SIG-M5 (cell line): ENCODE data around the gene EEF2.
"Not testable (repeated sequence)": the region's sequence is repeated elsewhere in the genome, so short reads cannot be mapped to it uniquely, and the experiment has no call there.

Experiments used
- DNase-seq: peaks from one replicate; lab custom pipeline; 2025; lab: John Stamatoyannopoulos, UW

Gene EEF2

DNA sequence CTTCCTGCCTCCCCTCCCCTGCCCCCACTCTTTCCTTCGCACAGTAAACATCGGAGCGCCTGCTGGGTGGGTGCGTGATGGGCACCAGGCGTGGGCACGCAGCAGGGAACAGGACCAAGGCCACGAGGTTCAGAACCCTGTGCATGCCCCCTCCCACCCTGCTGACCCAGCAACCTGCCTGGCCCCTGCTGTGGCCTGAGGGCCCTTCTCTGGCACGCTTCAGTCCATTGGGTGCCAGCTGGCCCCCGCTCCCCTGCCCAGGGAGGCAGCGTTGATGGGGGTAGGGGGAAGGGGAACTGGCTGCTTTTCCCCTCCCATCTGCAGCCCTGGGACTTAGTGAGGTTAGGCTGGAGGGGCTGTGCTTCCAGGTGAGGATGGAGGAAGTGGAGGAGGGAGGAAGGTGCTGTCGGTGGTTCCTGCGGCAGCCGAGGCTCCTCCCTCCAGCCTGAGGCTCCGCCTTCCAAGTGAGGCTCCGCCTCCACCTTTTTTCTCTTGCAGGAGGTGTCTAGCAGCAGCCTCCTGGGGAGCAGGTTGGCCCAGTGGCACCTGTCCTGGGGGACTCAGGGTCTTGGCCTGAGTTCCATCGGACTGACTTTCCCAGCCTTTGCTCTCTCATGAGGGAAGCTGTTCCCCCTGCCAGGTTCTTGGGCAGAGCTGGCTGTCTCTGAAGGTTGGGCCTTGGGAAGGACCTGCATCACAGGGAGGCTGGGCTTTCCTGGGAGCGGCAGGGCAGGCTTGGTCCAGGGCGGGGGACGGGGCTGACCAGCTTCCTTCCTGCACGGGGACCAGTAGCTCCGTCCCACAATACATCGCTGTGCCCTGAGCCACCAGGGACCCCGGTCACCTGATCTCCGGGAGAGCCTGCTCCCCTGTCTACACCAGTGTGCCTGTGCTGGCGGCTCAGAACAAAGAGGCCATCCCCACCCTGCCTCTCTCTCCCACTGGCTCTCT is 29.6 kb upstream of the EEF2 start:
- DNase-seq: no peak

DNA sequence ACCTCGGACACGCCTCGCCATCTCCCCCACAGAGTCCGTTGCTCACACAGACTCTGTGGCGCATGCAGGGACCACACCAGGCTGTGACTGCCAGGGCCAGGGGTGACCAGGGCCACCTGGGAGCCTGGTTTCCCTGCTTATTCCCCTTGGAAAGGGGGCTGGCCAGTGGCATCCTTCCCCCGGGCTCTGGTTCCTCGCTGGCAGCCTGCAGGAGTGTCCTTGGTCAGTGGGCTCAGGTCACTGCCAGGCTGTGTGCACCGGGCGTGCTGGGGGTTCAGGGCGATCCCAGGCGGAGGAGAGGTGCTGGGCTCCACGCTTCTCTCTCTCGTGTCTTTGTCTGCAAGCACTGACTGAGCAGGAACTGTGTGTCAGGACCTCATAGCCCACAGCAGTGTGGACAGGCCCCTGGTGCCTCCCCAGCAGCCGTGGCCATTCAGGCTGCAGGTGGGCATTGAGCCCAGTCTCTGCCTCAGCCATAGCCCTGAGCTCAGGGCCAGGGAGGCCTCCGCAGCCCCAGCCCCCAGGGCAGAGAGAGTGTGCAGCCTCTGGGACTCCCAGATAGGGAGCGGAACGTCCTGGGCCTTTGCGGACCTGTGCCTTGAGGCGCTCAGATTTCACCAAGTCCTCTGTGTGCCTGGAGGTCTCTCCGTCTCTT is 28.8 kb upstream of the EEF2 start:
- DNase-seq: no peak

DNA sequence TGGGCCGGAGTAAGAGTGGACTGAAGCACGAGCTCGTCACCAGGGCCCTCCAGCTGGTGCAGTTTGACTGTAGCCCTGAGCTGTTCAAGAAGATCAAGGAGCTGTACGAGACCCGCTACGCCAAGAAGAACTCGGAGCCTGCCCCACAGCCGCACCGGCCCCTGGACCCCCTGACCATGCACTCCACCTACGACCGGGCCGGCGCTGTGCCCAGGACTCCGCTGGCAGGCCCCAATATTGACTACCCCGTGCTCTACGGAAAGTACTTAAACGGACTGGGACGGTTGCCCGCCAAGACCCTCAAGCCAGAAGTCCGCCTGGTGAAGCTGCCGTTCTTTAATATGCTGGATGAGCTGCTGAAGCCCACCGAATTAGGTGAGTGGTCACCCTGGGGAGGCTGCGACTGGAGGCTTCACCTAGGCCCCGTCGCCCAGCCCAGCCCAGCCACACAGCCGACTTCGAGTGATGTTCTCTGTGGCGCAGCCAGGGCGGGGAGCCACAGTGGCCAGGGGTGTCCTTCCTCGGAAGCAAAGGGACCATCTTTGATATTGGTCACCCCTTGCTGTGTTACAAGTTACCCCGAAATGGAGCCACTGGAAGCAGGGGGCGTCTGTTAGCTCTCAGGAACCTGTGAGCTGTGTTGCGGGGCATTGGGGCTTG is 27.8 kb upstream of the EEF2 start:
- no peak for DNase-seq

DNA sequence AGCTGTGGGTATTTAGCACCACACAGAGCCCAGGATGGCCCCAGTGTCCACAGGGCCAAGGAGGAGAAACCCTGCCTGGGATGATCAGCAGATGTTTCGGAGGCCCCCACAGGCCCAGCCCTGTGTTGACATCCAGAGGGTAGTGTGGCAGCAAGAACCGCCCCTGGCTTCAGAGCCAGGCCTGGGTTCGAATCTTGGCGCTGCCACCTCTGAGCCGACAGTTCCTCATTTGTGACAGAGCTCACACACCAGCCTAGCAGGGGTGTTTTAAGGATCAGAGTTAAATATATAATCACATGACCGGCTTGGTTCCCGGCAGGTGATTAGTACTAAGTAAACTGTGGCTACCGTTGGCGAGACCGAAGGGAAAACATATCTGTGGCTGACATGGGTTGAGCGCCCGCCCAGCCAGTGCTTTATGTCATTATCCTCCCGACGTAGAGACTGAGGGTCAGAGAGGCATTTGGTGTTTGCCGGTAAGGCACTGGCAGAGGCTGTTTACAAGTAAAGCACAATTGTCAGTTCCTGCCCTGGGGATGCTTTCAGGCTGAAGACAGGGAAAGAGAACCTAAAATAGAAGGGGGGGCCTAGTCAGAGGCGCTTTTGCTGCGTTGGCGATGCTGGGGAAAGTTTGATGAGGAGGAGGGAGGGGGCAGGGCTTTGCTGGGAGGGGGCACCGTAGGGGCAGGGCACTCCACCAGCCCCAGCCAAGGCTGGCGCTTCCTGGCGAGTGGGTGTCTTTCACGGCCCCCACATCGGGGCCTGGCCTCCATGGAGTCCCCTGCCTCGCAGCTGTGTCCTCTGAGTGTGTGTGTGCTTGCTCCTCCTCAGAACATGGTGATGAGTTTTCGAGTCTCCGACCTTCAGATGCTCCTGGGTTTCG is 27.1 kb upstream of the EEF2 start:
- DNase-seq: no peak

DNA sequence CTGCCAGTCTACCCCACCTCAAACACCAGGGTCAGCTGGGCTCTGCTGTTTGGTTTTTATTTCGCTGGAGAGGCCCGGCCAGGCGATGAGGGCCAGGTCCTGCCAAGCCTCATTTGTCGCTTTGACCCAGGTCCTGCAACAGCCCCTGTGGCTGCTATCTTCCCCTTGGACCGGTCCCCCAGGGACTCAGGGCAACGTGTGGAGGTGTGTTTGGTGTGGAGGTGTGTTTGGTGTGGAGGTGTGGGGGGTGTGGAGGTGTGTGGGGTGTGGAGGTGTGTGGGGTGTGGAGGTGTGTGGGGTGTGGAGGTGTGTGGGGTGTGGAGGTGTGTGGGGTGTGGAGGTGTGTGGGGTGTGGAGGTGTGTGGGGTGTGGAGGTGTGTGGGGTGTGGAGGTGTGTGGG is 26.2 kb upstream of the EEF2 start:
- DNase-seq: not testable (repeated sequence)

DNA sequence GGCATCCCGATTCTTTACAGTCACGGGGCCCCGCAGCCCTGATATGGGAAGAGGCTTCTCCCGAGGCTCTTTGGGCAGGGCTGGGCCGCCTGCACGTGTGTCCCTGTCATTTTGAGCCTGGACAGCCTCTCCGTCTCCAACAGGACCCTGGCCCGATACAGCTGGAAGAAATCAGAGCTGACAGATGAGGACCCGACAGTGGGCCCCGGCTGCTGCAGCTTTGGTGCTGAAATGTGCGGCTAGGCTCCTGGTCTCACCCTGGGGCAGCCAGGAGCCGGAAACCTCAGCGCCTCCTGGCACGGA is 25.5 kb upstream of the EEF2 start:
- no peak for DNase-seq

DNA sequence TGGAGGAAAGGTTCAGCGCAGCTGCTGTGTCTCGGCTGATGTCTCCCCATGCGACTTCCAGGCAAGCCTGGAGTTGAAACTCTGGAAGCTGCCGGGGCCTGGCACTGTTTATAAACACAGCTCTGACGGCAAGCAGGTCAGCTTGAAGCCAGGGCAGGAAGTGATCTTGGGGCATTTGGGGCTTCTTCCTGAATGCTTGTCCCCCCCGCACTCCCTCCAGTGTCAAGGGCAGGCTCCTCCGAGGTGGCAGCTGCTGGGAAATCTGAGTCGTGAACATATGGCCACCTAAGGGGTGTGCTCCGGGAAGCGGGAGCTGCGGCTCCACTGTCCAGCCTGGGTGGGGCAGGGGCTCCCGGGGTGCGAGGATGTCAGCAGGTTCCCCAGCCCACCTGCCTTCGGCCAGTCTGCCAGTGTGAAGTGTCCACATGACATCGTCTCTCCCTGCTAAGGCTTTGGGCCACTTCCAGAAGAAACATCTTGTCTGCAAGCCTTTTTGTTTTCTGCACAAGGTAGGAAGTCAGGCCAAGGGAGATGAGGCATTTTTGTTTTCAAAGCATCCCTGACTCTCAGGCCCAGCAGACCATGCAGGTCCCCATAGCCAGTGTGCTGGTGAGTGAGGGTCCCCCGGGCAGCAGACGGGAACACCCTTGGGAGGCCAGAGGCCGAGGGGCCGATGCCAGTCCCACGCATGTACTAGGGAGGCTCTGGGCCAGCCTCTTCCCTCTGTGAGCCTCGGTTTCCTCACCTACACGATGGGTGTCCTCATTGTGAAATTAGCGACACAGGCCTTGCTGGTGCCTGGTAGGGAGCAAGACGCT is 24.9 kb upstream of the EEF2 start:
- no peak for DNase-seq

DNA sequence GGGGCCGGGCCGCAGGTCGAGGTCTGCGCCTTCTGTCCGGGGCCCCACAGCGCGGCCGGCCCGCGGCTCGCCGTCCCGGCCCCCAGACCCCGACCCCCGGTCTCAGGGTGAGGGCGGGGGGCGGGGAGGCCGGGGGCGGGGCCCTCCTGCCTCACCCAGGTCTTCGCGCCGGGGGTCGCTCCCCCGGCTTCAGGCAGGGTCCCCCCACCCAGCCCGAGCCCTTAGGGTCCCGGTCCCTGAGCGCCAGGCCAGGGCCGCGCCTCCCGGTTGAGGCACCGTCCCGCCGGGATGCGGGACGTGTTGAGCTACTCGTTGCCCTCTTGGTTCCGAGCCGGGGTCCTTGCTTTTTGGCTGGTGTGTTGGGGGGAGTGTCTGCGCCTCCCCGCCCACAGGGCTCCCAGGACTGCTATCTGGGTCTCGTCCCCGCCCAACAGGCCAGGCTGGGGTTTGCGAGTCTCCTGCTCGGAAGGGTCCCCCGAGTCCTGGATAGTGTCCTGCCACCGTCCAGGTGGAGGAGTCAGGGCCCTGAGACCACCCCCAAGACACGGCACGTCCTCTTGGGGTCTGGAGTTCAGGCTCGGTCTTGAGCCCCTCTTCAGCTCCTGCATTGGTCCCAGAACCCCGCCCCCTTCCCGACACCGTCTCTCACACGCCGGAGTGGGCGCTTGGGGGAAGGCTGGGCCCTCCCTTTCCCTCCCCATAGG is 22.7 kb upstream of the EEF2 start:
- no peak for DNase-seq

DNA sequence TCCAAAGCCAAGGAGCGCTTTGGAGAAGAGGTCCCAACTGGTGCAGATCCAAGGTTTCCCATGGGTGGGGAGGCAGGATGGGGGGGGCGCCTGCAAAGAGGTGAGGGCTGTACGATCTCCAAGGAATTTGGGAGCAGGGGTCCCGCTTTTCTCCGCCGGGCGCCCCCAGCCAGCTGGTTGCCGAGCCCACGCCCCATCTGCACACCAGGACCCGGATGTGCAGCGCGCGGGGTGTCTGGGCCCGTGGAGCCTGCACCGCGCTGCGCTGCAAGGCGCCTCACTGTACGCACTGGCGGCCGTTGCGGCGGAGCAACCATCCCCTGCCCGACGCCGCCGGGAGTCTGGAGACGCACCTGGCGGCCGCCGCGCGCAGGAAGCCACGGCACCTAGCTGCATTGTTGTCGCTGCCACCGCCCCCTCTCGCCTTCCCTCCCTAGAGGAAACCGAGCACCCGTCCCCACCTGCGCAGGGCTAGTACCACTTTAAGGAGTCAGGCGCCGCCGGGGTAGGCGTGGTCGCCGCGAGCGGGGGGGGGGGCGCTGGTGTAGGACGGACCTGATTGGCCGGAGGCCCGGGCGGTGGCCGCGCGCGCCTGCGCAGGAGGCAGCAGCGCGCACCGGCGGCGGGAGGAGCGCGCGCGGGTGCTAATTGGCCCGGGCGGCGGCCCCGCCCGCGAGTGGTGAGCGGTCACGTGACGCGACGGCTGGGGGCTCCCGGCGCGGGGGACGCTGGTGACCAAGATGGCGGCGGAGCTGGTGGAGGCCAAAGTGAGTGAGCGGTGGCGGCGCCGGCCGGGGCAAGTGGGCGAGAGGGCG is 22.0 kb upstream of the EEF2 start, which contains the start of gene PIAS4:
TSS of gene PIAS4 (plus strand) at position 716 of the 815 bp plus-strand sequence. CDS start at position 741, 25 bp downstream.
- DNase-seq: no peak

DNA sequence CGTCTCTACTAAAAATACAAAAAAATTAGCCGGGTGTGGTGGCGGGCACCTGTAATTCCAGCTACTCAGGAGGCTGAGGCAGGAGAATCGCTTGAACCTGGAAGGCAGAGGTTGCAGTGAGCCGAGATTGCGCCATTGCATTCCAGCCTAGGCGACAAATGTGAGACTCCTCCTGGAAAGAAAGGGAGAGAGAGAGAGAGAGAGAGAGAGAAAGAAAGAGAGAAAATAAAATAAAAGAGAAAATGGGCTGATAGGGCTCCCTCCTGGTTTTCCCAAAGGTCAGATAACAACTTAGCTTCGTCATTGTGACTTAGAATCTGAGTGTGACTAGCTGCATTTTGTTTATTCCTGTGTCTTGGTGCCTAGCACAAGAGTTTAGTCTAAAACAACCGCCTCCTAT is 20.2 kb upstream of the EEF2 start:
- DNase-seq: not testable (repeated sequence)

DNA sequence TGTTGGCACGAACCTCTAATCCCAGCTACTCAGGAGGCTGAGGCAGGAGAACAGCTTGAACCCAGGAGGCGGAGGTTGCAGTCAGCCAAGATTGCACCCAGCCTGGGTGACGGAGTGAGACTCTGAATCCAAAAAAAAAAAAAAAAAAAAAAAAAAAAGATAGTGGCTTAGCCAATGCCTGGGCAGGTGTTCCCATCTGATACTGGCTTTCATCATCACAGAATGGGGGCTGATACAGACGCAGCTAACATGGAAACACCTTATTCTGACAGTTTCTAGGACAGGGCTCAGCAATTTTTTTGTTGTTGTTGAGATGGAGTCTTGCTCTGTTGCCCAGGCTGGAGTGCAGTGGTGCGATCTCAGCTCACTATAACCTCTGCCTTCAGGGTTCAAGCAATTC is 15.5 kb upstream of the EEF2 start:
- not testable (repeated sequence) for DNase-seq

DNA sequence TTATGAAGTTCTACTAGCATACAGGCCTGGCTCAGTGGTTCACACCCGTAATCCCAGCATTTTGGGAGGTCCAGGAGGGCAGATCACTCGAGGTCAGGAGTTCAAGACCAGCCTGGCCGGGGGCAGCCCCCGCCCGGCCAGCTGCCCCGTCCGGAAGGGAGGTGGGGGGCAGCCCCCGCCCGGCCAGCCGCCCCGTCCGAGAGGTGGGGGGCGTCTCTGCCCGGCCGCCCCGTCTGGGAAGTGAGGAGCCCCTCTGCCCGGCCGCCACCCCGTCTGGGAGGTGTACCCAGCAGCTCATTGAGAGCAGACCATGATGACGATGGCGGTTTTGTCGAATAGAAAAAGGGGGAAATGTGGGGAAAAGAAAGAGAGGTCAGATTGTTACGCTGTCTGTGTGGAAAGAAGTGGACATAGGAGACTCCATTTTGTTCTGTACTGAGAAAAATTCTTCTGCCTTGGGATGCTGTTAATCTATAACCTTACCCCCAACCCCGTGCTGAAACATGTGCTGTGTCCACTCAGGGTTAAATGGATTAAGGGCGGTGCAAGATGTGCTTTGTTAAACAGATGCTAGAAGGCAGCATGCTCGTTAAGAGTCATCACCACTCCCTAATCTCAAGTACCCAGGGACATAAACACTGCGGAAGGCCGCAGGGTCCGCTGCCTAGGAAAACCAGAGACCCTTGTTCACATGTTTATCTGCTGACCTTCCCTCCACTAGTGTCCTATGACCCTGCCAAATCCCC is 13.6 kb upstream of the EEF2 start:
- DNase-seq: not testable (repeated sequence)

DNA sequence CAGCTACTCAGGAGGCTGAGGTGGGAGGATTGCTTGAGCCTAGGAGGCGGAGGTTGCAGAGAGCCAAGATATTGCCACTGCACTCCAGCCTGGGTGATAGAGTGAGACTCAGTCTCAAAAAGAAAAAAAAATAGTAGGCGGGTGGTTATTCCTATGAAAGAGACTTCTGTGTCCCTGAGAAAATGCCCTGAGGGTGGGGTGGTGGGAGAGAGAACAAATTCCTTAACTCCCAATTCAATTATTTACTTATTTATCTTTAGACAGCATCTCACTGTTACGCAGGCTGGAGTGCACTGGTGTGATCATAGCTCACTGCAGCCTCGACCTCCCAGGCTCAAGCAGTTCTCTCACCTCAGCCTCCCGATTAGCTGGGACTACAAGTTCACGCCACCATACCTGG is 10.3 kb upstream of the EEF2 start:
- no peak for DNase-seq

DNA sequence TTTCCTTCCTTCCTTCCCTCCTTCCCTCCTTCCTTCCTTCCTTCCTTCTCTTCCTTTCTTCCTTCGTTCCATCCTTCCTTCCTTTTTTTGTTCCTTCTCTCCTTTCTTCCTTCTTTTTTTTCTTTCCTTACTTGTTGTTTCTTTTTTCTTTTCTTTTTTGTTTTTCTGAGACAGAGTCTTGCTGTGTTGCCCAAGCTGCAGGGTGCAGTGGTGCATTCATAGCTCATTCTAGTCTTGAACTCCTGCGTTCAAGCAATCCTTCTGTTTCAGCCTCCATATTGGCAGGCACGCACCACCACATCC is 5.5 kb upstream of the EEF2 start:
- DNase-seq: no peak

DNA sequence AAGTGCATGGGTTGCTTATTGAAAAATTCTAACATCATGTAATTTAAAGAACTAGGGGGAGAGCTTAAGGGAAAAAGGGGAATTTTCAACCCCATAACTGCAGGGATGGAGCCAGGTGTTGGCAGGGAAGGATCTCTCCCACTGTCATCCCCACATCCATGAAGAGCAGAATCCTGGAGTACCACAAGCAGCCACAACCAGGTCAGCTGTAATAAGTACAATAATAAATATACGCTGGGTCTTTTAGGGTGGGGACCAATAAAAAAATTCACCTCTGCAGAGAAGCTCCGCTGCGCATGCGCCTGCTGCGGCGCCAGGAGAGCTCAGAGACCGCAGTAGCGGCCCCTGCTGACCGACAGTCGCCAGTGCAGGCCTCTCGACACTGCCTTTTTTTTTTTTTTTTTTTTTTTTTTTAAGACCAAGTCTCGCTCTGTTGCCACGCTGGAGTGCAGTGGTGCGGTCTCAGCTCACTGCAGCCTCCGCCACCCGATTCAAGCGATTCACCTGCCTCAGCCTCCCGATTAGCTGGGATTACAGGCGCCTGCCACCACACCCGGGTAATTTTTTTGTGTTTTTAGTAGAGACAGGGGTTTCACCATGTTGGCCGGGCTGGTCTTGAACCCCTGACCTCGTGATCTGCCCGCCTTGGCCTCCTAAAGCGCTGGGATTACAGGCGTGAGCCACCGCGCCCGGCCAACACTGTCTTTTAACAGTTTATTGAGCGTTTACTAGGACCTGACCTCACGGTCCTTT is 2.5 kb upstream of the EEF2 start:
- no peak for DNase-seq

DNA sequence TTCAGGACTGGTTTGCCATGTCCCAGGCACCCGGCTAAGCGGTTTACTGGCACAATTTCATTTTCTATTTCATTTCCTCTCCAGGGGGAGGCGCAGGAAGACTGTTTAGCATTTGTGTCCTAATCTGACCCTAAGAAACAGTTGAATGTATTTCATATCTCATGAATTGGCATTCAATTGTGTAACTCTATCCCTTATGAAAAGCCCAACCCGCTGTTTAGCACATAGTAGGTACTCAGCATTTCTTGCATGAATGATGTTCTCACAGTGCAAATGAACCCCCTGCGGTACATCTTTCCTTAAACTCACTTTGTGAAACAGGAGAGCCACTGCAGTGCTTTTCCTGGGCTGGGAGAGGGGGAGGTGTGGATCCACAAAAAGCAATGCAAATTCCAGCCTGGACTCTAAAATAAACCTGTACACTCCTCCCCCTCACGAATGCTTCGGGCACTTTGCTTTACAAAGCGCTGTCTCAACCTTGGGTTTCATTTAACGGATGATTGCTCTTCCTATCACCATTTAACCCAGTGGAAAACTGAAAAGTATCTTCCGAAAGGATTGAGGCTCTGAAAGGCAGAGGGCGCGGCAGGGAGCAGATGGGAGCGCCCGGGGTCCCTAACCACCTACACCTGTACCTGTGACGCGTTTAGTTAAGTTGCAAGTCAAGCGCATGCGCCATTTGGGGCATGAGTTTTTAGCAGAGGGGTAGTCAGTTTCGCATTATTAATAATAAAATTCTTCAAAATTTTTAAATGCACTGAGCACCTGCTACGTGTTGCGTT is 1.2 kb upstream of the EEF2 start:
- peak; percentile 52 for DNase-seq

DNA sequence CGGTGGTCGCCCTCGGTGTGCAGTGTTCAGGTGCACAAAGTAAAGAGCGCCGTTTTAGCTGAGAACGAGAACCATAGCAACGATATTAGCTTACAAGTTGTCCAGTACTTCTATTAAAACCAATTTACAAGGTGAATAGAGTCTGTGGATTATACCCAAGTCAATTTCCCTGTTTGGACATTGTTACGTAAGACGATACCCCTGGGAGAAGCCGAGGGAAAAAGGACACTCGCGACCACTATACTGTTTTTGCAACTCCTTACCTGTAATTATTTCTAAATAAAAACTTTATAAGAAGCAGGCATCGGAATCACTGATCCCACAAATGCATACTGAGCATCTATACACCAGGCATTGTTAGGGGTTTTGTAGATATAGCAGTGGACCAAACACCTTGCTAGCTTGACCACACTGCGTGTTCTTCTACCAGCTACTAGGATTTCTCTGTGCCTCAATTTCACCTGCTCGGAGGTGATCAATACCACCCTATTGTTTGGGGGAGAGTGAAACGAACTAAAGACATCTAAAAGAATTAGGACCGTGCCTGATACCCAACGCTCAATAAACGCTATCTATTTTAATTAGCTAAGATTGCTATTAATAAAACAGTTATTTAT is 488 bp upstream of the EEF2 start:
- no peak for DNase-seq
